HT1080 (cell line): ENCODE results near the gene OSGIN1. TPM values are rescaled to one million over a fixed set of nuclear protein-coding genes. Genes with fewer than 3 reads are reported as not detected.

Experiments
- DNase-seq: peaks from one replicate; pipeline ENCODE4 v3.0.0-alpha.2; 2015; ENCODE audit warnings: low read depth
- total RNA-seq: library from RNA; depleted of rRNA; stranded (reverse); fragments of >200 nt; shearing (Covaris generic); gene quantifications from 2 replicates; pipeline ENCODE4 v1.2.3, GENCODE V29; 2014

OSGIN1 gene
- total RNA-seq, 1 experiment from 2014 or later = 3.8 TPM

DNA sequence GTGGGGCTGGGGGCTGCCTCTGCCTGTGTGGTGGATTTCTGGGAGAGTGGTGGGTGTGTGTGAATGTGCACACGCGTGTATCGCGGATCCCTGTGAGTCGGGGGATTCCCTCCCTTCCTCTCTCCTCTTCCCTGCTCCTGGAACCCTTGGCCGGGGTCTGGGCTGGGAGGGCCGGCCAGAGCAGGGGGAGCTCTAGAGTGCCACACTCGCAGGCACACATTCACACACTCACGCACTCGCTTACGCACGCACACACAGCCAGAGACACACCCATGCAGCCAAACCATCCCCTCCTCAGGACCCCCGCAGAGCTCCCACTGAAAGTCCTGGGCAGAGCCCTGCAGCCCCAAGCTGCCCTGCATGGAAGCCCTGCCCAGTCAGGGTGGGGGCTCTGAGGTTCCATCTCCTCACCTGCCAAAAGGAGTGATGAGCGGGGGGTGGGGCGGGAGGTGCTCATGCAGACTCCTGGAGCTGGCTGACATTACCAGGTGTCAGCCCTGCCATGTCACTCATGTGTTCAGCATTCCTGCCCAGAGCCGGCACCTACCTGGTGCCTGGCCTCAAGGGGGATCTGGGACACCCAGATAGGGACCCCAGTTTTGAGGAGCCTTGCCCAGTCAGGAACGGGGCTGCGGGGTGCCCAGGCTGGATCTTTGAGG, 16.9 kb downstream of the OSGIN1 start:
- no peak for DNase-seq

DNA sequence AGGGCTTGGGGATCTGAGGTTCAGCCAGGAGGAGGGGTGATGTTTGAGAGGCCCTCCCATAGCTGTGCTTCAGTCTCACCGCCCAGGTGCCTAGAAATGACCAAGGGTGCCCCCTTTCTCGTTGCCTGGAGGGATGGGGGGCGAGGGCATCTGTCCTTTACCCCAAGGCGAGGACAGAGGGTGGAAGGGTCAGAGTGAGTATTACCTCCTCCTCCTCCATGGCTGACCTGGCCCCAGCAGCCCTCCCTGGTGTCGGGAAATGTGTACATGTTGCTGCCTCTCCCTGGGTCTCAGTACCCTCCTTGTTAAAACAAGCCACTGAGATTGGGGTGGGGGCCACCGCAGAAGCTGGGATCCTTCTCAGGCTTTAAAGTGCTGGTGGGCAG, 17.4 kb downstream of the OSGIN1 start:
- DNase-seq = no peak

DNA sequence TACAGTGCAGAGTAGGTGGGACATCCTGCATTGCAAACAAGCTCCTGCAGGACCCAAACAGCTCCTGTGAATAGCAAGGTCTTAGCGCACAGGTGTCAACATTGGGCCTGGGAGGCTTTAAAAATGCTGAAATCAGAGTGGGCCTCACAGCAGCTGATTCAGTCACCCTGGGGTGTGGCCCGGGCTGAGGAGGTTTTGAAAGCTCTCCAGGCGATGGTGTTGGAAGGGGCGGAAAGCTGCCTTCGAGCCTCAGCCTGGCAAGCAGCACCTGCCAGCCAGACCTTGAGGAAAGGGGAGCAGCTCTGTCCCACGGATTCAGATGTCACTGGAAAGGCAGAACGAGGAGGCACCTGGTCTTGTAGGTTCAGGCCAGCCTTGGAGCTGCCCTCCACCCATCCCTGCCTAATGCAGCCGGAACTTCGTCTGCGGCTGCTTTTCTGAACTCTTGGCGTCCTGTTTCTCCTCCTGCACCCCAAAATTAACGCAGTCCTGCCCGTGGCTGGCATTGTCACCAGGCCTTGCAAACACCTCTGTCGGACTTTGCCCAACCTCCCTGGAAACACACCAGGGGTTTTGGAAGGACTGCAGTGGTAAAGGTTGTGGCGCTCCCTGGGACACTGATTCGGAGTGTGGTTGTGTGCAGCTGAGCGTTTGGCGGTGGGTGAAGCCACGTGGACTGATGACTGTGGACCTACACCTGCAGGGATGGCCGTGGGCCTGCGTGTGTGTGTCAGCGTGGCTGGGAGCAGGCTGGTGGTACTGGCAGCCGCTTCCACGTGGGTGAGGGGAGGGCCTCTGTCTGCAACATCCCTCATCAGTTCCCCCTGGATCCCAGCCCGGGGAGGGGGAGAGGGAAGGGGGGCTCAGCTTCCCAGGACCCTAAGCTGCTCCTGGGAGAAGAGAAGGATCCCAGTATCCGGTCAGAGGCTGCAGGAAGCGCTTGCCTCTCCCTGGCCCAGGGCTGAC, 18.4 kb downstream of the OSGIN1 start:
- DNase-seq = no peak

DNA sequence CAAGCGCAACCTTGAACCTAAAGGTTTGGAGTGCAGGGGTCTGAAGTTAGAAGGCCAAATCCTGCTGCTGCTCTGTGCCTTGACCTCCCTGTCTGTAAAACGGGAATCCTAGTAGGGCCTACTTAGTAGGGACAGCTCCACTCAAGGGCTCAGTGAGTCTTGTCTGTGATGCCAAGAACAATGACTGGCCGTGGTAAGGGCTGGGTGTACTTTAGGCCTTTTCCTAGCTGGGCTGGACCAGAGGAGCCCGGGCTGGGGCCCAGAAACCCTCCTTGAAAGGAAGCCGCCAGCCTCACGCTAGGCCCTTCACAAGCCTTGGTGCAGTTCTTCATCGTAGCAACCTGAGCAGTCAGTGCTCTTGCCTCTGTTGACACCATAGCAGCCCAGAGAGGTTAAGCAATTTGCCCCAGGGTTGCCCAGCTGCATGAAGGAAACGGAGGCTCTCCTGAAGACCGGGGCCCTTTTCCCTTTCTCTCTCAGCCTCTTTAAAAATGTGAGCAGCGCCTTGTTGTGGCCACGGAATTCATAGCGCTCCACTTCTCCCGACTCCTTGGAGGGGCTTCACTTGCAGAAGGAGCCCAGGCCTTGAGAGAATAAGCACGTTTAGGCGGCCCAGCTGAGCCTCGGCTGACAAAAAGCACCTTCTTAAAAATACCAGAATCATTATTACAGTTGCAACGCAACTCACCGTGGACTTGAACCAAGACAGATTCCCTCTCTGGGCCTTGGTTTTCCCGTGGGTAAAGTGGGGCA, 19.4 kb downstream of the OSGIN1 start:
- DNase-seq = no peak

DNA sequence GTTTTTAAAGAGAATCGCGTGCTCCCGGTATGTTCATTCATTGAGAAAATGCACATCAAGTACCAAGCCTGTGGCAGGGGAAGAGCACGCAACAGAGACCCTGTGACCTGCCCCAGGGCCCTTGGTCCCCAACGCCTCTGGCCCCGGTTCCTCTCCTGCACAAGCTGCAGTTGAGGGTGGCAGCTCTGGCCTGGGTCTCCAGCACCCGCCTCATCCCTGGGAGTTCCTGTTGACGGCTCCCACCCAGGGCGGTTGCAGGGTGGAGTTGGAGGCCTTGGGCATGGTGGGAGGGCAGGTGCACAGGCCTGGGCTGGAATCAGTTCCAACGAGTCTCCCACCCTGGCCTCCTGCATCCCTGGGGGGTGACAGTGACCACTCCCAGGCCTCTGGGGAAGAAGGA, 20.0 kb downstream of the OSGIN1 start:
- DNase-seq = no peak

DNA sequence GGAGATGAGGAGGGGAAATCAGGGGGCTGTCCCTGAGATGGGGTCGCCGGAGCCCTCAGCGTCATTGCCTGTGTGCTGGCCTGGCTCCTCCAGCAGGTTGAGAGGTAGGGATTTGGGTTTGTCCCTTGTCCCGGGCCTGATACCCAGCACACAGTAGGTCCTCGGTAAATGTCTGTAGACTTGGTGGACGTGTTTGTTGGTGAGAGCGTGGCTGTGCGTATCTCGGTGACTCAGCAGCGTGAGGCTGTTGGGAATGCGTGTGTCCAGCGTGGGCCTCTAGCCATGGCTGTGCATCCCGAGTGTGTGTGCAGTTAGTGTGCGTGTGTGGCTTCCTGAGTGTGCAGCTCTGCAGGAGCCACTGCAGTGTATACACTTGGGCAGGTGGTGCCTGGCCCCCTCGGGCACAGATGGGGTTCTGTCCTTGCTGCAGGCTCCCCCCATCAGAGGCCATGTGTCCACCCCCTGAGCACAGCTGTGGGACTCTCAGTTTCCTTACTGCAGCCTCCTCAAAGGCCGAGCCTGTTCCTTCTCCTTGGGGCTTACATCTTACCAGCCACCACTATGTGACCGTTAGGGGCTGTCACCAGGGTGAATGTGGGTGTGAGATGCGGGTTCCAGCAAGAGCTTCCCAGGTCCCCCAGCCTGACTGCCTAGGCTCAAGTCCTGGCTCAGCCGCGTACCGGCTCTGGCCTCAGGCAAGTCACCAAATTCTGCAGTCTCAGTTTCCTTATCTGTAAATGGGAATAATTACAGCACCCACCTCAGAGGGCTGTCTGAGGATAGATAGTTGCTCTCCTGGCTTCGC, 20.7 kb downstream of the OSGIN1 start:
- DNase-seq = no peak

DNA sequence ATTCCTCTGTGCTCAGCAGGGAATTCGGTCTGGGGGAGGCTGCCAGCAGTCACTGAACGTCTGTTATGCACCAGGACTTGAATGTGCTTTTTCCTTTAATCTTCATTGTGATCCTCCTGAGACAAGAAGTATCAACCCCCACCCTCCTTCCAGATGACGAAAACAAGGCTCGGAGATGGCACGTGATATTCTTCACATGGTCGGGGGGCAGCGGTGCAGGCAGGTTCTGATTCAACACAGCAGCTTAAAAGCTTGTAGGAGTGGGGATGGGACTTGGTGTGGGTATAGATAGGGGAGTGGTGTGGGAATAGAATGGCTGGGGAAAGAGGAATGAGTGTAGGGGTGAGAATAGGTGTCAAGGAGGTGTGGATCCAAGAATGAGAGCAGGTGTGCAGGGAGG, 21.4 kb downstream of the OSGIN1 start:
- no peak for DNase-seq

DNA sequence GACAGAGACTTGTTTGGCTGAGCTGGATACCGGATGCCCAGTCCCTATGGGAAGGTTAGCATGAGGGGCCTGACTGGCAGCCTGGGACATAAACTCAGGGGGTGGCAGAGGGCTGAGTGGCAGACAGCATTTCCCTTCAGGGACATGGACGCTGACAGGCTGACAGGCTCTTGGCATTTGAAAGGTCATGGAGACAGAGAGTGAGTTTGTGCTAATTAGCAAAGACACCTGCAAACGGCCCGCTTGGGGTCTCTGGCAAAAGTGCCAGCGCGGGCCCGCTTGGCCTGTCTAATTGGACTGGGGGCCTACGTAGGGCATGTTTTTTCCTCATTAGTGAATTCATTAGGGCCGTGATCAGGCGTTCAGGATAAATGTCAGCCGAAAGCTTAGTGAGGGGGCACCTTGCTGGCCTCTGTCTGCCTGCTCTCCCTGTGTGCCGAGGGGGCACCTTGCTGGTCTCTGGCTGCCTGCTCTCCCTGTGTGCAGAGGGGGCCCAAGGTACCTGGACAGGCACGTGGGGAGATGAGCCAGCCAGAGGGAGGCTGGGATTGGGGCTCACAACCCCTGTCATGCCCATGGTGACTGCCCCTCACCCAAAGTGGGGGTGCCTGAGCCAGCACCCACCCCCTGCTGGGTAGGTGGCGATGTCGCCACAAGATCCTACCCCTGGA, 22.7 kb downstream of the OSGIN1 start:
- DNase-seq = no peak

DNA sequence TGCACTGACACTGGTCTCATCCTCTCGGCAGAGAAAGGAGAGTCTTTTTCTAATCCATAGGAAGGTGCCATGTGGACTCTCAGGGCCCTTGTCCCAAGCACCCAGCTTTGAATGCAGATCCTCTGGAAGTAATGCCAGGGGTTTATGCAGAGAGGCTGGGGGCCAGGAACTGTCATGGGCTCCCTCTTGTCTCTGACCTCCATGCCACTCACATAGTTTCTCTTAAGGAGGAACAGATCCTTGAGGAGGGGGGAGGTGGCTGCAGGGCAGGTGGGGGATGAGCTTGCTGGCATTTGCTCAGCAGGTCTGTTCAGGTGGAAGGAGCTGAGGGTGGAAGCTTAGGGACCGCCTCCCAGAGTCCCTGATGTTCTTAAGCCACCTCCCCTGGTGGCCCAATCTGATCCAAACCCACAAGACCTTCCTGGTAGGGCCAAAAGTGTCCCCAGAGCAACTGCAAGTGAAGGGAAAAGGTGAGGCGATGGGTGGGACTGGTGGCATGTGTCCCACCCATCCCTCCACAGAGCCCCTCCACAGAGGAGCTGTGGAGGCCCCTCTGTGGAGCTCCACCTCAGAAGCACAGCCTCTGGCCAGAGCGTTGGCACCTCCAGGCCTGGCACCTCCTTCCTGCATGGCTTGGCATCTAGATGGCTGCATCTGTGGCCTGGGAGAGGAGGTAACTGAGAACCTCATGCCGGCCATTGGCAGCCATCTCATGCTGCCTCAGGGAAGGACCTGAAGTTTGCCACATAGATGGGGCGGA, 24.2 kb downstream of the OSGIN1 start:
- DNase-seq = no peak

DNA sequence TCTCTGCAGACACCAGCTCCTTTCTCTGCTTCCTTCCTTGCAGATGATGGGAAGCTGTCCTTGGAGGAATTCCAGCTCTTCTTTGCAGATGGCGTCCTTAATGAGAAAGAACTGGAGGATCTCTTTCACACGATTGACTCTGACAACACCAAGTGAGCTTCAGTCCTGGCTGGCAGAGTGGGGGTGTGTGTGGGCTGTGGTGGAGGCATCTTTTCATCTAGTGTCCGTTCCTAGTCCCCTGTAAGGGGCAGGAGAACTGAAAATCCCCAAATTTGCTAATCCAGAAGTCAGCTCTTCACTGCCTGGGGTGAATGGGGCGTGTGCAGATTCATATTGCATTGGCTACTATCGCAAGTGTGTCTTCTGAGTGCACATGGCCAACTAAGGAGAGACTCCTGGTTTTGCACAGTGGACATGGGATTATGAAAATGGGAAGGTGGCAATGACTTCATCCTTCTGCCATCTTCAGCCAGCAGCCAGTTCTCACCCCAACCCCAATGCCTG, 25.4 kb downstream of the OSGIN1 start:
- no peak for DNase-seq

DNA sequence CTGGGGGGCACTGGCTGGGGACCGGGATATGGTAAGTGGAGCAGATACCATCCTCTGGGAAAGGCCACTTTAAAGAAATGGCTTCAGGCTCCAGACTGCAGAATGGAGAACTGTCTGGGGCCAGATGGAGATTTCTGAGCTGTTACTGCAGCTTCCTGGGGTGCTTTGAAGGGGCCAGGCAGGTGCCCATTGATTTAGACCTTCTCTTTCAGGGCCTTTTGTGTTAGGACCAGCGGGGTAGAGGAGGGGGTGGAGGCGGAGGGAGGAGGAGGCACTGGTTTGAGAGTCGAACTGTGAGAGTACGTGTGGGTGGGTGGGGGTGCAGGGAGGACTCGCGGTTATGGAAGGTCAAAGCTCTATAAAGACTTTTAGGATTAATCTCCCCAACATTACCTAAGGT, 26.4 kb downstream of the OSGIN1 start:
- DNase-seq = no peak

DNA sequence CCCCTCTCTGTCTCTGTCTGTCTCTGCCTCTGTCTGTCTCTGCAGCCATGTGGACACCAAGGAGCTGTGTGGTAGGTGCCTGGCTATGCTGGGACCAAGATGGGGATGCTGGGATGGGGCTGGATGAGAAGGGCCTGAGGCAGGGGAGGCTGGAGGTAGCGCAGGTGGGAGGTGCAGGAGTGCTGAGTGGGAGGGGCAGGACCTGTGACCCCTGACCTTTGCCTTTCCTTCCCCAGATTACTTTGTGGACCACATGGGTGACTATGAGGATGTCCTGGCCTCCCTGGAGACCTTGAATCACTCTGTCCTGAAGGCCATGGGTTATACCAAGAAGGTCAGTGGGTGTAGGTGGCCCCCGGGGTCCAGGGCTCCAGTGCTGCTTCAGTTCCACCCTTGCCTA, 27.8 kb downstream of the OSGIN1 start:
- DNase-seq = no peak

DNA sequence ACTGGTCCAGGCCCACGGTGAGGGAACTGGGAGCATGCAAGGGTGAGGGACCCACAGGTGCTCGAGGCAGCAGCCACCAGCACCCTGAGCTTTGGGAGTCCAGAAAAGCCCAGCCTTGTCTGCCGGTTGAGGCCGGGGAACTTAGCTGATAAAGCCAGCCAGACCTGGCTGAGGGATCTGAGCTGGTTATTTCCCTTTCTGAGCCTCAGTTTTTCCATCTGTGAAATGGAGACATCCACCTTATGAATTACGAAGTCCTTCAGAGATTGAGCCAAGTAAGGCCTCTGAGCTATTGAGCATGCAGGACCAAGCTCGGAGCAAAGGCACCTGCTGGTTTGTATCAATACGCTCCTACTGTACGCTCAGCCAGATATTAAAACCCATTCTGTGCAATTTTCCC, 28.8 kb downstream of the OSGIN1 start:
- DNase-seq = no peak

DNA sequence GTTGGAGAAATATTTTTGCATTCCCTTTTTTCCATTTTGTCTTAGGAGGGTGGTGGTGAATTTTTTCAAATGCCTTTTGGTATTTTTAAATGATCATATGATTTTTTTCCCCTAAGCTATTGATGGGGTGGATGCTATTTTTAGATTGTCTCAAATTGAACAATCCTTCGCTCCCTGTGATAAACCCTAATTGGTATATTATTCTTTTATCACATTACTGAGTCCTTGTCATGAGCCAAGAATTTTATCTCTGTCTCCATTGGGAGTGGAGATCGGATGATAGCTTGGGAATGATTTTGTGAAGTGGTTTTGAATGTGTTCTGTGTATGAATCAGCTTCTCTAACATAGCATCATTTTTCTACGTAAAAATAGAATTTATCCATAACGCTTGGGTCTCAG, 30.5 kb downstream of the OSGIN1 start:
- DNase-seq = no peak

DNA sequence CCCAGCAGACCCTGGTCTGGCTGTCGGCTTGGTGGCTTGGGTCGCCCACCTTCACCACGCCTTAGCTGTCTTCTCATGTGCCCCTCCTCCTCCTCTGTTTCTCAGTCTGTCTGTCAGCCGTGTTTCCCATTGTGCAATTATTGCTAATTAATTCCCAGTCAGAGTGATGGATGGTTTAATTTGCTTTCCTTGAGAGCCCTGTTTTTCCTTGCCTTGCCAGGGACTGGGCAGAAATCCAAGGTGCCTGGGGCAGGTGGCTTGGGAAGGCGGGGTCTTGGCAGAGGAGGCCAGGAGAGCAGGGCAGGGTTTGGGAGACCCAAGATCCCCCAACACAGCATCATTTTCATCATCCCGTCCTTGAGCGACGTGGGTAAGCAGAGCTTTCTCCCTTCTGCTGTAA, 36.3 kb downstream of the OSGIN1 start:
- no peak for DNase-seq

DNA sequence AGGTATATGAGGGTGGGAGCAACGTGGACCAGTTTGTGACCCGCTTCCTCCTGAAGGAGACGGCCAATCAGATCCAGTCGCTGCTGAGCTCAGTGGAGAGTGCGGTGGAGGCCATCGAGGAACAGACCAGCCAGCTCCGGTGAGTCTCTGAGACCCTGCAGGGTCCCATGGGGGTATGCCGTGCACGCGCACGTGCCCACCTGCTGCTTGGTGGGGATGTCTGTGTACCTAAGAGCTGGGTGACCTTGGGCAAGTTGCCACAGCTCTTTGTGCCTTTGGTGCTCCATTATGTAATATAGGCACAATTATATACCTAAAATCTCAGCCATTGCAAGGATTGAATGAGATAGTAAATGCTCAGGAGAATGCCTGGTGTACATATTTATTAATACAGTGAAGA, 37.5 kb downstream of the OSGIN1 start:
- DNase-seq = no peak

DNA sequence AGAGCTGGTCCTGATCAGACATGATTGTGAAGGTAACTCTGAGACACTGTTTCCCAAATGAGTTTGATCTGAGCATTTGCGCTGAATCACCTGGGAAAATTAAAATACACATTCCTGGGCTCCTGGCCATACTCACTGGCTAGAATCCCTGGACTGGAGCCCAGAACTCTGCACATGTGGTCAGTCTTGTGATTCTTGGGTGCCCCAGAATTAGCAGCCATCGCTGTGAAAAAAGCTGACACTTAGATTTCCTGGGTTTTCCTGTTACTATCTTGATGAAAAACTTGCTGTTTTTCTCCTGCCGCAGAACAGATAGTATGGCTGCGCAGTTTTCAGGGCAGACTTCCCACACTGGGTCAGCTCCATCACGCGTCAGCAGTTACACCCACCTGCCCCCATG, 39.6 kb downstream of the OSGIN1 start:
- DNase-seq = peak; percentile 11

DNA sequence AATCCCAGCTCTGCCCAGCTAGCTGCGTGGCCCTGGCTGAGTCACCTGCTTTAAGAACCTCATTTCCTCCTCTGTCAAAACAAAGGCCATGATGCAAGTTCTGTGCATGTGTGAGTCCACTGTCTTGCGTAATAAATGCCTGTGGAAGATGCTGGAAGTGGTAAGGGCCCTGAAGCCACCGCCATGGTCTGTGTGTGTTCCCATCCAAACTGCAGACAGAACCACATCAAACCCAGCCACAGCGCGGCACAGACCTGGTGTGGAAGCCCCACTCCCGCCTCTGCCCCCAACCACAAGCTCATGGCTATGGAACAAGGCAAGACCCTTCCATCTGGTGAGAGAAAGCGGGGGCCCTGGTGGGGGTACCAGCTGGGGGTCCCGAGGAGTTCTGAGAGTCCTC, 41.0 kb downstream of the OSGIN1 start:
- peak; percentile 77 for DNase-seq

DNA sequence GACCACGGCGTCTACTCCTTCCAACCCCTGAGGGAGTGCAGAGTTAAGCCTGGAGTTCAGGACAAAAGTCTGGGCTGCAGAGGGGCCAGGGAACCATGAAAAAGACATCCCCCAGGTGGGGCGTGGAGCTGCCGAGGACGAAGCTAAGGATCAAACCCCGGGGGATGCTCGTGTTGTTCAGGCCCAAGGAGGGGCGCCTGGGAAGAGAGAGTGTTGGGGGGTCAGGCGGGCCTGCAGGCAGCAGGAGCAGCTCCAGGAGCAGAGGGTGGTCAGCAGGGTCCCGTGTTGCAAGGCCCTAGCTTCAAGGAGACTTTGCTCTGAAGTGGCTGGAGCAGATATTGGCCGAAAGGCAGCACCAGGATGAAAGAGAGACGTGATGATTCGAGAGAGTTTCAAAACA, 41.7 kb downstream of the OSGIN1 start:
- no peak for DNase-seq

DNA sequence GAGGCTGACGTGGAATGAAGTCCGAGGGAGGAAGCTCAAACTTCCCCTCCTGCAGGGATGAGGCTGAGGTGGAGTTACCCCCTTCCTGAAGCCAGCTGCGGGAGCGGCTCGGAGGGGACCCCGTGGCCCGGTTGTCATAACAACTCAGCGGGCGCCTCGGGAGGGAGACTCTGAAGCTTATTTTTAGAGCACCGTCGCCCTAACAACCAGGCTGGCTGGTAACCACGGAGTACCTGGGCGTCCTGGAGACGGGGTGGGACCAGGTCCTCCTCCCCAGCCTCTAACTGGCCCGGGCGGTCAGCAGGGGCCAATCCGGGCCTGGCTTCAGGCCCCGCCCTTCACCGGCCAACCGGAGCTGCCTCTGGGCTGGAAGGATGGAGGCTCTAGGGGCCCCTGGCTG, 42.7 kb downstream of the OSGIN1 start:
- no peak for DNase-seq
